NCI-H510A treated with DMSO at 0.1 percent for 48 hours (cell line): ENCODE measurements around the gene CIART.
"Not testable (repeated sequence)": the region's sequence is repeated elsewhere in the genome, so short reads cannot be mapped to it uniquely, and the experiment has no call there.

Experiments used
- DNase-seq: peaks from one replicate; lab custom pipeline; 2025; lab: John Stamatoyannopoulos, UW

Gene CIART, protein sequence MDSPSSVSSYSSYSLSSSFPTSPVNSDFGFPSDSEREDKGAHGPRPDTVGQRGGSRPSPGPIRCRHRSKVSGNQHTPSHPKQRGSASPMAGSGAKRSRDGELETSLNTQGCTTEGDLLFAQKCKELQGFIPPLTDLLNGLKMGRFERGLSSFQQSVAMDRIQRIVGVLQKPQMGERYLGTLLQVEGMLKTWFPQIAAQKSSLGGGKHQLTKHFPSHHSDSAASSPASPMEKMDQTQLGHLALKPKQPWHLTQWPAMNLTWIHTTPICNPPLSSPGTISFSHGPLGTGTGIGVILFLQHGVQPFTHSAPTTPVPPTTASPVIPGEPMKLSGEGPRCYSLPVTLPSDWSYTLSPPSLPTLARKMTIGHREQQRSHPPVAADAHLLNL

GRCh38 chr1:150281758-150282557 is at the start of gene CIART:
TSS of gene CIART (plus strand) at chr1:150282554. CDS start at chr1:150283268, 714 bp downstream.
- peak; percentile 96 for DNase-seq

DNA sequence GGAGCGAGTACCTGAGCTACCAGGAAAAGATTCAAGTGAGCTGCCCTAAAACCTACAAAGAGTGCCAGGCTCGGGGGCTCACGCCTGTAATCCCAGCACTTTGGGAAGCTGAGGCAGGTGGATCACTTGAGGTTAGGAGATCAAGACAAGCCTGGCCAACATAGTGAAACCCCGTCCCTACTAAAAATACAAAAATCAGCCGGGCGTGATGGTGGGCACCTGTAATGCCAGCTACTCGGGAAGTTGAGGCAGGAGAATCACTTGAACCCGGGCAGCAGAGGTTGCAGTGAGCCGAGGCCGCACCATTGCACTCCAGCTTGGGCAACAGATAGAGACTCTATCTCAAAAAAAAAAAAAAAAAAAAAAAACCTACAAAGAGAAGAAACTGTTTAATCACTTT is 49.4 kb upstream of the CIART start:
- DNase-seq, result not testable (repeated sequence)

- DNase-seq, result peak; percentile 37
Observed at GRCh38 chr1:150233359-150234308, 48.7 kb upstream of the CIART start.

GRCh38 chr1:150234309-150234565 is 48.1 kb upstream of the CIART start:
- DNase-seq, result no peak

GRCh38 chr1:150234566-150235293 is 47.6 kb upstream of the CIART start:
- peak; percentile 48 for DNase-seq

GRCh38 chr1:150235294-150235851 is 47.0 kb upstream of the CIART start:
- no peak for DNase-seq

DNA sequence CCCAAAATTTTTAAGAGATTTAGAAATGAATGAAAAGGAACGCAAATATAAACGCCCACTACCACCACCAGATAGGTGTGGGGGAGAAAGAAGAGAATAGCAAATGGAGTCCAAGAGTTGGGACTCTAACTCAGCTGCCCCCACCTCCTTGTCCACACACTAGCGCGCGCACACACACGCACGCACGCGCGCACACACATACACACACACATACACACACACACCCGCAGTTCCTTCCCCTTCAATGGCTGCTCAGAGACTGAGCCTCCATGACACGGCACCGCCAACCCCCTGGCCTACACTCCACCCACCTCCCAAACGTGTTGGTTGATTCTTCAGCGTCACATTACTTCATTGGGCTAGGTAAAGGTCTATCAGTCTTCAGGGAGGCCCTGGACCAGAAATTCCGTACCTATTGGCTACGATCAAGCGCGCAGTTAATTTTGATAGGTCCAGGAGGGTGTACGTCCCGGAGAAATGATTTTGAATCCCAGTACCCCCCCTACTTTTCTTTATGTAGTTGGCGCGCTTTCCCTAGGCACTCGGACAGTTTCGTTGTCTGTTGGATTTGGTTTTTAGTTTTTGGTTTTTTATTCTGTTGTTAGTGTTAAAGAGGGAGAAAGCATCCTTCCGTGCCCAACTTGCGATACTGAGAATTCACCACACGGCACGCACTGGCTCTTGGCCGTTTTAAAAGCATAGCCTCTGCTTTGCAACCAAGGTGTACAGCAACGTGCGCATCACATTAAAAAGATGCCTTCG is 46.3 kb upstream of the CIART start, which contains the start of gene ANP32E:
TSS of gene ANP32E (minus strand) at position 261 of the 762 bp plus-strand sequence. CDS start 326 bp downstream, outside the sequence.
- DNase-seq, result peak; percentile 99

GRCh38 chr1:150236614-150237100 is 45.7 kb upstream of the CIART start:
- peak; percentile 86 for DNase-seq

DNA sequence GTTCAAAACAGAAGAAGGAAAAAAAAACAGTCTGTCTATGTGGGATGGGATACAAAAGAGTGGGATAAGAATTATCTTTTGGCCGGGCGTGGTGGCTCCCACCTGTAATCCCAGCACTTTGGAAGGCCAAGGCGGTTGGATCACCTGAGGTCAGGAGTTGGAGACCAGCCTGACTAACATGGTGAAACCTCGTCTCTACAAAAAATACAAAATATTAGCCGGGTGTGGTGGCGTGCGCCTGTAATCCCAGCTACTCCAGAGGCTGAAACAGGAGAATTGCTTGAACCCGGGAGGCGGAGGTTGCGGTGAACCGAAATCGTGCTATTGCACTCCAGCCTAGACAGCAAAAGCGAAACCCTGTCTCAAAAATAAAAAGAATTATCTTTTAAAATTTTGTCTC is 45.2 kb upstream of the CIART start:
- DNase-seq, result not testable (repeated sequence)

GRCh38 chr1:150237746-150238145 is 44.6 kb upstream of the CIART start:
- no peak for DNase-seq

DNA sequence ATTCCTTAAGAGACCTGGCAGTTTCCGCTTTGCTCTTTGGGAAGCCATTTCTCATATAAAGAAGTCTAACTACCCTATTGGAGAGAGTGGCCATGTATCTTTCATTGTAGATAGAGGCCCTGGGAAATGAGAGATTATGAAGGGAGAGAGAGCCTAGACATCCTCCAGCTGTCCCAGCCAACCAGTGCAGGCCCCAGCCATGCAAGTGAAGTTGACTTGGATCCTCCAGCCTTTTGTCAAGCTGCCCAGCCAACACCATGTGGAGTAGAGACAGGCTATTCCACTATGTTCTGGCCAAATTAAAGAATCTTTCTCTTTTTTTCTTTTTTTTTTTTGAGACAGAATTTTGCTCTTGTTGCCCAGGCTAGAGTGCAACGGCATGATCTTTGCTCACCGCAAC is 39.4 kb upstream of the CIART start:
- no peak for DNase-seq

DNA sequence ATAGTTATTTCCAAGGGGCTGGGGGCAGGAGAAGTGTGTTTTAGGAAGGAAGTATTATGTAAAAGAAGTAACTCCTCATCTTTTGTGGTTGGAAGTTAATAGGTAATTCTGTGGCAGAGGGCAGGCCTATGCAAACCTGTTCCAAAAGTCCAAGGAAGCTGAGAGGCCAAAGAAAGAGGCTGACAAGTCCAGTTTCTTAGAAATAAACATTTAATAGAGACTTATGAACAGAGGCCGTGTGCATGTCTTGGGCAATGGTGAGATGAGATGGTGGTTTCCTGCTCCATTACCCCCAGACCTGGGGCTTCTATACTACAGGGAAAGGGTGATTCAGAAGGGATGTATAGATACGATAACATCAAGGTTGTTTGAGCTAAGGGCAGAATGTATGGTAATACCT is 32.4 kb upstream of the CIART start:
- no peak for DNase-seq

DNA sequence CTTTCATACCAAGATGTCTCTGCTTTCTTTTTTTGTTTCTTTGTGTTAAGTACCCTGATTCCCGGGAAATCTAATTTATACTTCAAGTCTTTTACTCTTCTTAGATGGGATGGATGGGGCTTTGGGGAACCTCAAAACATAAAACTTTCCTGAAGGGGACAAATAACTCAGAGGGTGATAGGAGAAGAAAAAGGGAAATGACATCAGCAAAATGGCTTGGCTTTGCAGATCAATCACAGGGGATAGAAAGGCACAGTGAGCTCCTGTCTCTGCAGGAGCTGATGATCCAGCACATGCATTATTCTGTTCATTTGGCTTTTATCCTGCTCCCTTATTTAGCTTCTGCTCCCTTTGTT is 26.2 kb upstream of the CIART start:
- no peak for DNase-seq

- no peak for DNase-seq
Observed at GRCh38 chr1:150256554-150257341, 25.6 kb upstream of the CIART start.

DNA sequence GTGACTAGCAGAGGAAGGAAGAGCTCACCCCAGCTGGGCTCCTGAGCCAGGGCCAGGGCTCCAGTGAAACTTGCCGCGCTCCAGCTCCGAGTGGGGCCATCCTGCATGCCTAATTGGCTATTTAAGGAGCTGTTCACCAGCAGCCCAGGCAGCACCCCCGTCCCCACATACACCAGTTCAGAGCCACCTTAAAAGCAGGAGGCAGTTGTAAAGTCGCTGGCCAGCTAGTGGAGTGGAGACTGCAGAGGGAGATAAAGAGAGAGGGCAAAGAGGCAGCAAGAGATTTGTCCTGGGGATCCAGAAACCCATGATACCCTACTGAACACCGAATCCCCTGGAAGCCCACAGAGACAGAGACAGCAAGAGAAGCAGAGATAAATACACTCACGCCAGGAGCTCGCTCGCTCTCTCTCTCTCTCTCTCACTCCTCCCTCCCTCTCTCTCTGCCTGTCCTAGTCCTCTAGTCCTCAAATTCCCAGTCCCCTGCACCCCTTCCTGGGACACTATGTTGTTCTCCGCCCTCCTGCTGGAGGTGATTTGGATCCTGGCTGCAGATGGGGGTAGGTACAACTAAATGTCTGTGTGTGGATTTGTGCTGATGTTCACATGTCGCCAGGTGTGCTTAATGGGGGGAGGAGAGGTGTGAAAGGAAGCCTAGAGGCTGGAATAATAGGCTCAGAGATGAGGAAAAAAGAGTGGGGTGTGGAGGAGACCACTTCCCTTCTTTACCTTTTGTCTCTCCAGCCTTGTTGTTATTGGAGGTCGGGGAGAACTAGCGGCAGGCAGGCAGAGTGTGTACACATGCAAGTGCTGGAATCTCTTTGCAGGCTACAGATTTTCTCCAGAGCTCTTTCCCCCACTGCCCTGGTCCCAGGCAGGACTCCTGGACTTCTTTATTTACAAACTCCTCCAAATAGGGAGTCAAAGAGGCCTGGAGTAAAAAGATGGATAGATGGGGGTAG is 24.4 kb upstream of the CIART start, which contains the start of gene CA14:
TSS of gene CA14 (plus strand) at position 151 of the 962 bp plus-strand sequence. CDS start at position 506, 355 bp downstream.
- no peak for DNase-seq

DNA sequence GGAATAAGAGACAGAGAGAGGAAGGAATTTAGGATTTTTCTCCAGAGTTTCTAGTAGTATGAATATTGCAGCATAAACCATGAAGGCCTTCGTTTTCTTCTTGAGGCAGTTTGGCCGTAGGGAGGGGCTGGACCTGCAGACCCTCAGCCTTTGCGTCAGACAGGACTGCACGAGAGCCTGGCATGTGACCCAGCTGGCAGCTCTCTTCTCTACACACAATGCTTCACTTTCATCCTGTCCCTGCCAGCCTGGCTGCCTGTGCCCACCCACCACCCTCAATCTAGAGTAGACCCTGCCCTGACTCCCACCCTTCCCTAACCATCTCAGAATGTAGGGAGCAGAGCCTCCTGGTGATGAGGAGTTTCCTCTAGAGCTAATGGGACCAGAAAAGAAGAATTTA is 23.1 kb upstream of the CIART start:
- DNase-seq, result no peak

DNA sequence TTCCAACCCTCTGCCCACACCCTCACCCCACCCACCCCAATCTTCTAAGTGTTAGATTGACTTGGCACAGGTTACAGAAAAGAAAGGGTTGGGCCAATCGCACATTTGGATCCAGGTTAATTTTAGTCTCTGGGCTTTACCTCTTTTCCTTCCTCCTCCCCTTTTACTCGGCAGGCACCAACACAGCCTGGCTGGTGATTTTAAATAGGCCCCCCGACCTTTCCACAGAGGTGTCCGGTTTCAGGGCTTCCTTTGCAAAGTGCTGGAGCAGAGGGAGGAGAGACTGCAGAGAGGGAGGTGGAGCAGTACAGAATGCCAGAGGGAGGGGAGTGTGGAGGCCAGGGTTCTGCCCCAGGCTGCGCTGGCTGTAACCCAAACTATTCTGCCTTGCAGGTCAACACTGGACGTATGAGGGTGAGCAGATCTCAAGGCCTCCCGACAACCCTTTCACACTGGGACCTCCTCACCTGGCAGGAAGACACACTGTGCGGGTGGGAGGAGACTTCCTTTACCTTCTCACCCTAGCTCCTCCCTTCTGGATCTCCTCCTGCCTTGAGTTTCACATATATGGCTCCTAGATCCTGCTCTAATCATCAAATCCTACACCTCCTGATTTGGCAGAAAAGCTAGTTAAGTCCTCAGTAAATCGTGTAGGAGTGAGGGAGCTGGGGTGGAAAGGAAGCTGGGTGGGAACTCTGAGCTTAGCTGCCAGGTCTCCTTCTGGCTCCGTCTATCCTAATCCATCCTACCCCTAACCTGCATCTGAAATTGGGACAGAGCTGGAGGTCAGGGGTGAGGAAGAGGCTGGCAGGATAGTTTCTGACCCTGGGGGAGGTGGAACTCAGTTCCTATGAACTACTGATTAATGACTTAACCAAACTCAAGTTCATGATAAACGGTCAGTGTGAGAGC is 22.3 kb upstream of the CIART start:
- DNase-seq, result peak; percentile 89
